Esophagus muscularis mucosa (tissue), 4 donors: ENCODE measurements around the gene SASH1.

ENCODE experiments used
- EP300 ChIP-seq: sonication (generic); formaldehyde crosslinking; IDR thresholded peaks from one replicate; pipeline ENCODE4 v1.6.1; 2017; ENCODE audit warnings: antibody characterized with exemption
- POLR2A ChIP-seq: fragments of 450-650 bp; IDR thresholded peaks from one replicate; pipeline ENCODE4 v1.6.1; 2017; ENCODE audit warnings: antibody characterized with exemption, moderate library complexity, mild to moderate bottlenecking, low read depth
- TF ChIP-seq, protein P1 (sequence below), 3 experiments: fragments of 200-600 bp in 2 of 3; fragments of 450-650 bp in 1 of 3; sonication (generic) in 2 of 3; IDR thresholded peaks; one replicate each; pipeline ENCODE4 v1.5.1; 2017 to 2019; ENCODE audit warnings: antibody characterized with exemption in 3 of 3, mild to moderate bottlenecking in 2 of 3, moderate library complexity in 1 of 3

DNA sequence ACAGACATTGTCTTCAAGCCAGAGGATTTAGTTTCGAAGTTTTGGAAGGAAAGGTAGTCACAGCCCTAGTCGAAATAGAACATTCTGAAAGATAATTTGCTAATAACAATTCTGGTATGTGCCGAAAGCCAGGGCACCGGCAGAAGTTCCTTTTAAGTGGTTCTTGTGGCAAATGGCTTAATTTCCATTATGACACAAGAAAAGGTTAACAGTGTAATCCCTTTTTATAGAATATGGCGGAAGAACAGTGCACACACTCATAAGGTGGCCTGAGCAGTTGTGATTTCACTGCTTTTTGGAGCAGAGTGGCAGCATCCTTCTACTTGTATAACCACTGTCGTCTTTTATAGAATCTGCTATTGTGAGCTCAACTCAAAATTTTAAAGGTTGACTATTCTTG is 152.4 kb downstream of the SASH1 start:
- TF ChIP-seq EP300, result no peak
- TF ChIP-seq, protein P1, sequence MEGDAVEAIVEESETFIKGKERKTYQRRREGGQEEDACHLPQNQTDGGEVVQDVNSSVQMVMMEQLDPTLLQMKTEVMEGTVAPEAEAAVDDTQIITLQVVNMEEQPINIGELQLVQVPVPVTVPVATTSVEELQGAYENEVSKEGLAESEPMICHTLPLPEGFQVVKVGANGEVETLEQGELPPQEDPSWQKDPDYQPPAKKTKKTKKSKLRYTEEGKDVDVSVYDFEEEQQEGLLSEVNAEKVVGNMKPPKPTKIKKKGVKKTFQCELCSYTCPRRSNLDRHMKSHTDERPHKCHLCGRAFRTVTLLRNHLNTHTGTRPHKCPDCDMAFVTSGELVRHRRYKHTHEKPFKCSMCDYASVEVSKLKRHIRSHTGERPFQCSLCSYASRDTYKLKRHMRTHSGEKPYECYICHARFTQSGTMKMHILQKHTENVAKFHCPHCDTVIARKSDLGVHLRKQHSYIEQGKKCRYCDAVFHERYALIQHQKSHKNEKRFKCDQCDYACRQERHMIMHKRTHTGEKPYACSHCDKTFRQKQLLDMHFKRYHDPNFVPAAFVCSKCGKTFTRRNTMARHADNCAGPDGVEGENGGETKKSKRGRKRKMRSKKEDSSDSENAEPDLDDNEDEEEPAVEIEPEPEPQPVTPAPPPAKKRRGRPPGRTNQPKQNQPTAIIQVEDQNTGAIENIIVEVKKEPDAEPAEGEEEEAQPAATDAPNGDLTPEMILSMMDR (IDR thresholded peaks at IDR 0.05), result no peak
- no peak for TF ChIP-seq POLR2A
